H1 (cell line): ENCODE measurements around the gene RASGRP4.

Source experiments
- CTCF ChIP-seq, 3 experiments: IDR thresholded peaks; 1 replicate in 2 of 3; 2 replicates in 1 of 3; pipeline versions ENCODE4 v1.5.1 to v1.6.1; 2011; ENCODE audit warnings: low read length in 3 of 3, mild to moderate bottlenecking in 3 of 3, inconsistent platforms in 2 of 3, low read depth in 1 of 3, moderate library complexity in 1 of 3; ENCODE audit not compliant: insufficient read depth in 1 of 3; ENCODE audit errors: control extremely low read depth in 1 of 3
- EGR1 ChIP-seq: IDR thresholded peaks from 2 replicates; pipeline ENCODE4 v1.6.1; 2011; ENCODE audit warnings: low read depth, low read length, borderline replicate concordance
- RNF2 ChIP-seq: fragments of 200-900, 300-1000 bp; sonication (generic); IDR thresholded peaks from 2 replicates; pipeline ENCODE4 v1.7.1; 2016; ENCODE audit warnings: borderline replicate concordance, low read depth, mild to moderate bottlenecking, antibody characterized with exemption, low read length; ENCODE audit not compliant: poor library complexity, severe bottlenecking; ENCODE audit errors: missing control alignments
- TBP ChIP-seq: IDR thresholded peaks from 2 replicates; pipeline ENCODE4 v1.6.1; 2011; ENCODE audit warnings: low read depth, low read length, improper control_type of control experiment

- TF ChIP-seq TBP (no peak), EGR1 (no peak), RNF2 (no peak), CTCF (IDR thresholded peaks at IDR 0.05; ENCODE audit: control extremely low read depth in 1 of 3, insufficient read depth in 1 of 3, low read depth in 1 of 3, low read length in 3 of 3) (no peak)
These were observed 39.6 kb downstream of the RASGRP4 start for GRCh38 chr19:38386300-38386970.
